OCI-M1 (cell line): ENCODE measurements around the gene XPO6.

Experiments
- DNase-seq: peaks from one replicate; lab custom pipeline; 2025; lab: John Stamatoyannopoulos, UW

The XPO6 gene

GRCh38 chr16:28210264-28210663 is 1.5 kb downstream of the XPO6 start:
- peak; percentile 66 for DNase-seq

GRCh38 chr16:28208824-28209223 is 2.9 kb downstream of the XPO6 start:
- DNase-seq, result no peak

- no peak for DNase-seq
Observed at GRCh38 chr16:28208131-28208530, 3.6 kb downstream of the XPO6 start.

GRCh38 chr16:28207399-28207798 is 4.4 kb downstream of the XPO6 start:
- DNase-seq, result no peak

GRCh38 chr16:28205974-28206373 is 5.8 kb downstream of the XPO6 start:
- no peak for DNase-seq

- DNase-seq, result no peak
Observed at GRCh38 chr16:28205117-28205899, 6.5 kb downstream of the XPO6 start.

- no peak for DNase-seq
Observed at GRCh38 chr16:28204622-28205021, 7.1 kb downstream of the XPO6 start.

- no peak for DNase-seq
Observed at GRCh38 chr16:28204204-28204603, 7.6 kb downstream of the XPO6 start.

GRCh38 chr16:28202147-28202746 is 9.5 kb downstream of the XPO6 start:
- DNase-seq, result peak; percentile 44

- no peak for DNase-seq
Observed at GRCh38 chr16:28200661-28201060, 11.1 kb downstream of the XPO6 start.

GRCh38 chr16:28196387-28196987 is 15.3 kb downstream of the XPO6 start:
- DNase-seq, result no peak

- no peak for DNase-seq
Observed at GRCh38 chr16:28195859-28196258, 15.9 kb downstream of the XPO6 start.

GRCh38 chr16:28193530-28194423 is 18.0 kb downstream of the XPO6 start:
- DNase-seq, result peak; percentile 17

GRCh38 chr16:28192806-28193529 is 18.8 kb downstream of the XPO6 start:
- peak; percentile 71 for DNase-seq

- no peak for DNase-seq
Observed at GRCh38 chr16:28191364-28191960, 20.3 kb downstream of the XPO6 start.

GRCh38 chr16:28189245-28189644 is 22.5 kb downstream of the XPO6 start:
- DNase-seq, result no peak

- no peak for DNase-seq
Observed at GRCh38 chr16:28188085-28188916, 23.5 kb downstream of the XPO6 start.

- DNase-seq, result peak; percentile 89
Observed at GRCh38 chr16:28187595-28188004, 24.2 kb downstream of the XPO6 start.

- no peak for DNase-seq
Observed at GRCh38 chr16:28186752-28187151, 25.0 kb downstream of the XPO6 start.

GRCh38 chr16:28185696-28186095 is 26.1 kb downstream of the XPO6 start:
- peak; percentile 12 for DNase-seq
